Measurements from ENCODE around the gene HSF2.

DNA sequence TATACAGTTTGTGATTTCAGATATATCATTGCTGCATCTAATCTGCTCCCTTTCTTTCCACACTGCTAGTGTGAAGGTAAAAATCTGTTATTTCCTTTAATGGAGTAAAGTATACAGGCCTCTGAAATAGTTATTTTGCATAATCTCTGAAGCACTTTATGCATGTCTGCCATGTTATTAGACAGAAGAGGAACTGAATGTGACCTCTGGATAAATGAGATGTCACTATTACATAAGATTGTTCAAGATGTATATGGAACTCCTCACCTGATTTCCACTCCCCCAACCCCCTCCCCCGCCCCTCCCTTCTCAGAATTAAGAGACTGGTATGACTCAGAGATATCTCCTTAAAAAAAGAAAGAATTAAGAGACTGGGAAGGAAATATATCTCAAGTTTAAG is 45.8 kb downstream of the HSF2 start:
- TF ChIP-seq, protein P1, sequence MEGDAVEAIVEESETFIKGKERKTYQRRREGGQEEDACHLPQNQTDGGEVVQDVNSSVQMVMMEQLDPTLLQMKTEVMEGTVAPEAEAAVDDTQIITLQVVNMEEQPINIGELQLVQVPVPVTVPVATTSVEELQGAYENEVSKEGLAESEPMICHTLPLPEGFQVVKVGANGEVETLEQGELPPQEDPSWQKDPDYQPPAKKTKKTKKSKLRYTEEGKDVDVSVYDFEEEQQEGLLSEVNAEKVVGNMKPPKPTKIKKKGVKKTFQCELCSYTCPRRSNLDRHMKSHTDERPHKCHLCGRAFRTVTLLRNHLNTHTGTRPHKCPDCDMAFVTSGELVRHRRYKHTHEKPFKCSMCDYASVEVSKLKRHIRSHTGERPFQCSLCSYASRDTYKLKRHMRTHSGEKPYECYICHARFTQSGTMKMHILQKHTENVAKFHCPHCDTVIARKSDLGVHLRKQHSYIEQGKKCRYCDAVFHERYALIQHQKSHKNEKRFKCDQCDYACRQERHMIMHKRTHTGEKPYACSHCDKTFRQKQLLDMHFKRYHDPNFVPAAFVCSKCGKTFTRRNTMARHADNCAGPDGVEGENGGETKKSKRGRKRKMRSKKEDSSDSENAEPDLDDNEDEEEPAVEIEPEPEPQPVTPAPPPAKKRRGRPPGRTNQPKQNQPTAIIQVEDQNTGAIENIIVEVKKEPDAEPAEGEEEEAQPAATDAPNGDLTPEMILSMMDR (IDR thresholded peaks at IDR 0.05), result no peak
- TF ChIP-seq POLR2A (IDR thresholded peaks at IDR 0.05), result no peak
